Measurements from ENCODE around the gene PCMTD2.

Gene PCMTD2

DNA sequence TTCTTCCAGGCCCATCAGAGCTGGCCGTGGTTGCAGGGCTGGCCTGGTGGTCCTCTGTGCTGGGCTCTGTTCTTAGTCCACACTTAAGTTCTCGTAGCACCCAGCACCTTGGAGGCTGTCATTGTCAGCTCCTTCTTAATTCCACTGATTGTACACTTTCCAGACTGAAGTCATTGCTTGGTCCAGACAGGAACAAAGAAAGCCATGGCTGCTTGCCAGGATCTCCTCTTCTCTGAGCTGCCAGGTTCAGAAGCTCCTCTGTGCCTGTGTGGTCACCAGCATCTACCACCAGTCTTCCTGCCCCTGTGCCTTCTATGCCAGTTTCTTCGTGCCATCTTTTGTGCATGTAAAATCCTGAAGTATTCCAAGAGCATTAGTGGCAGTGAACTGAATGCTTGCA, 39.5 kb upstream of the PCMTD2 start:
- TF ChIP-seq POLR2AphosphoS5 (IDR thresholded peaks at IDR 0.05; ENCODE audit: low read depth, low read length) (no peak), FOXP2 (optimal IDR thresholded peaks at IDR 0.05; ENCODE audit: borderline replicate concordance, extremely low read depth, extremely low read length, insufficient read depth) (no peak), SIN3A (IDR thresholded peaks at IDR 0.05; ENCODE audit: borderline replicate concordance, insufficient read depth, low read length) (no peak), TAF1 (IDR thresholded peaks at IDR 0.05; ENCODE audit: borderline replicate concordance, insufficient read depth, low read length) (no peak)
- TF ChIP-seq, protein P1, sequence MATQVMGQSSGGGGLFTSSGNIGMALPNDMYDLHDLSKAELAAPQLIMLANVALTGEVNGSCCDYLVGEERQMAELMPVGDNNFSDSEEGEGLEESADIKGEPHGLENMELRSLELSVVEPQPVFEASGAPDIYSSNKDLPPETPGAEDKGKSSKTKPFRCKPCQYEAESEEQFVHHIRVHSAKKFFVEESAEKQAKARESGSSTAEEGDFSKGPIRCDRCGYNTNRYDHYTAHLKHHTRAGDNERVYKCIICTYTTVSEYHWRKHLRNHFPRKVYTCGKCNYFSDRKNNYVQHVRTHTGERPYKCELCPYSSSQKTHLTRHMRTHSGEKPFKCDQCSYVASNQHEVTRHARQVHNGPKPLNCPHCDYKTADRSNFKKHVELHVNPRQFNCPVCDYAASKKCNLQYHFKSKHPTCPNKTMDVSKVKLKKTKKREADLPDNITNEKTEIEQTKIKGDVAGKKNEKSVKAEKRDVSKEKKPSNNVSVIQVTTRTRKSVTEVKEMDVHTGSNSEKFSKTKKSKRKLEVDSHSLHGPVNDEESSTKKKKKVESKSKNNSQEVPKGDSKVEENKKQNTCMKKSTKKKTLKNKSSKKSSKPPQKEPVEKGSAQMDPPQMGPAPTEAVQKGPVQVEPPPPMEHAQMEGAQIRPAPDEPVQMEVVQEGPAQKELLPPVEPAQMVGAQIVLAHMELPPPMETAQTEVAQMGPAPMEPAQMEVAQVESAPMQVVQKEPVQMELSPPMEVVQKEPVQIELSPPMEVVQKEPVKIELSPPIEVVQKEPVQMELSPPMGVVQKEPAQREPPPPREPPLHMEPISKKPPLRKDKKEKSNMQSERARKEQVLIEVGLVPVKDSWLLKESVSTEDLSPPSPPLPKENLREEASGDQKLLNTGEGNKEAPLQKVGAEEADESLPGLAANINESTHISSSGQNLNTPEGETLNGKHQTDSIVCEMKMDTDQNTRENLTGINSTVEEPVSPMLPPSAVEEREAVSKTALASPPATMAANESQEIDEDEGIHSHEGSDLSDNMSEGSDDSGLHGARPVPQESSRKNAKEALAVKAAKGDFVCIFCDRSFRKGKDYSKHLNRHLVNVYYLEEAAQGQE (IDR thresholded peaks at IDR 0.05; ENCODE audit: insufficient read depth in 1 of 2, low read depth in 2 of 2, low read length in 2 of 2) = no peak

DNA sequence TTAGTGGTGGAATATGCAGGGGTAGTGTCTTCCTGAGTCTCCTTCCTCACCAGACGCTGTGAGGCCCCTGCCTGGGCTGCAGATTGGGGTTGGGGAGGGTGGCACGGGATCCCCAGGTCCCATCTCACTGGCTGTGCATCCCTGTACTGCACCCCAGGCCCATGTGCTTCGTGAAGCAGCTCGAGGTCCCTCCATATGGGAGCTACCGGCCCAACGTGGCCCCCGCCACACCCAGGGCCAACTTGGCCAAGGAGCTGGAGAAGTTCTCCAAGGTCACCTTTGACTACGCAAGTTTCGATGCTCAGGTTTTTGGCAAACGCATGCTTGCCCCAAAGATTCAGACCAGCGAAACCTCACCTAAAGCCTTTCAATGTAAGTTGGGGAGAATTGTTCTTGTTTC, 38.6 kb upstream of the PCMTD2 start:
- no peak for TF ChIP-seq FOXP2 (optimal IDR thresholded peaks at IDR 0.05; ENCODE audit: borderline replicate concordance, extremely low read depth, extremely low read length, insufficient read depth)
- TF ChIP-seq, protein P1 (IDR thresholded peaks at IDR 0.05; ENCODE audit: insufficient read depth in 1 of 2, low read depth in 2 of 2, low read length in 2 of 2) = no peak
- TF ChIP-seq SIN3A (IDR thresholded peaks at IDR 0.05; ENCODE audit: borderline replicate concordance, insufficient read depth, low read length) = no peak
- no peak for TF ChIP-seq POLR2AphosphoS5 (IDR thresholded peaks at IDR 0.05; ENCODE audit: low read depth, low read length)
- TF ChIP-seq TAF1 (IDR thresholded peaks at IDR 0.05; ENCODE audit: borderline replicate concordance, insufficient read depth, low read length) = no peak

DNA sequence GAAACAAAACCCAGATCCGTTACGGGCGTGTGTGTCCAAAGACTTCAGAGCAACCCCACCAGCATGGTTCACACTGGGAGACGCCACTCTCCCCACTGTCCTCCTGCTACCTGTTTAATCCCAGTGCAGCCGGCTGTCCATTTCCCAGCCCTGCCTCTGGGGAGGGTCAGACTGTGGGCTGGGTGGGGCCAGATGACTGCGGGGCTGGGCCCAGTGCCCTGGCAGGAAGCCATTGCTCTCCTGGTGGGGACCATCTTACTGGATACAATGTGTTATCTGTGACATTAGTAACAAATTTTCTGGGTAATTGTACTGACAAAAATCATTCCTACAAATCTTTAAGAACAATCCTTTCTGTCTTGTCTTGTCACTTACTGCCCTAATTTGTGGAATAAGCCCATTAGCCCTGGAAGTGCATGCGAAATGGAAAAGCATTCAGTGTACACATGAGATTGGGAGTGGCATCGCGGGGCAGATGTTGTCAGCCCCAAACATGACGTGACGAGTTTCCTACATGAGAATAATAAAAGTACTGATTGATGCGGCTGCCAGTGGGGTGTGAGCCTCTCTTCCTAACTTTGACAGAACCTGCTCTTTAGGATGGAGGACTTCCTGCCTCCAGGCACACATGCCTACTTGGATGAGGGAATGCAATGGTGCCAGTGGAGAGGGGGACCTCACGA, 37.9 kb upstream of the PCMTD2 start:
- TF ChIP-seq POLR2AphosphoS5 (IDR thresholded peaks at IDR 0.05; ENCODE audit: low read depth, low read length) (no peak), SIN3A (IDR thresholded peaks at IDR 0.05; ENCODE audit: borderline replicate concordance, insufficient read depth, low read length) (no peak), FOXP2 (optimal IDR thresholded peaks at IDR 0.05; ENCODE audit: borderline replicate concordance, extremely low read depth, extremely low read length, insufficient read depth) (no peak), TAF1 (IDR thresholded peaks at IDR 0.05; ENCODE audit: borderline replicate concordance, insufficient read depth, low read length) (no peak)
- TF ChIP-seq, protein P1 (IDR thresholded peaks at IDR 0.05; ENCODE audit: insufficient read depth in 1 of 2, low read depth in 2 of 2, low read length in 2 of 2) = no peak

DNA sequence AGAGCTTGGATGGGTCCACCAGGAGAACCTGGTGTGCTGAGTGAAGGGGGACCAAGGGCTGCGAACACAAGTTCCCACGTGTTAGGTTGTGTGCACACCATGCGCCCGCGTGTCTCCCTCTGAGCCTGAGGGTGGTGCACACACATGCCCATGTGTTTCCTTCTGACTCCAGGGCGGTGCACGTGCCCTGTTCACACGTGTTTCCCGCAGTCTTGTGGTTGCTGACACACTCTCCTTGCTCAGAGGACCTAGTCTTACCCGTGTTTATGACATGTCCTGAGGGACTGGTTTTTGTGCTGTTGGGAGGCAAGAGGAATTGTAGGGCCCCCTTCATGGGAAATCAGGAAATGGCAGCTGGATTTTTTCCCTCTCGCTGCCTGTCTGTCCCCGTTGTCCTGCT, 36.3 kb upstream of the PCMTD2 start:
- no peak for TF ChIP-seq POLR2AphosphoS5 (IDR thresholded peaks at IDR 0.05; ENCODE audit: low read depth, low read length)
- TF ChIP-seq, protein P1 (IDR thresholded peaks at IDR 0.05; ENCODE audit: insufficient read depth in 1 of 2, low read depth in 2 of 2, low read length in 2 of 2) = no peak
- TF ChIP-seq SIN3A (IDR thresholded peaks at IDR 0.05; ENCODE audit: borderline replicate concordance, insufficient read depth, low read length) = no peak
- TF ChIP-seq FOXP2 (optimal IDR thresholded peaks at IDR 0.05; ENCODE audit: borderline replicate concordance, extremely low read depth, extremely low read length, insufficient read depth) = no peak
- no peak for TF ChIP-seq TAF1 (IDR thresholded peaks at IDR 0.05; ENCODE audit: borderline replicate concordance, insufficient read depth, low read length)

Data from PFSK-1 (cell line).